ENCODE measurements around the gene DAB2IP.
A peak's percentile ranks its signal among the peaks of the same experiment; 100 is the strongest.

Gene DAB2IP

DNA sequence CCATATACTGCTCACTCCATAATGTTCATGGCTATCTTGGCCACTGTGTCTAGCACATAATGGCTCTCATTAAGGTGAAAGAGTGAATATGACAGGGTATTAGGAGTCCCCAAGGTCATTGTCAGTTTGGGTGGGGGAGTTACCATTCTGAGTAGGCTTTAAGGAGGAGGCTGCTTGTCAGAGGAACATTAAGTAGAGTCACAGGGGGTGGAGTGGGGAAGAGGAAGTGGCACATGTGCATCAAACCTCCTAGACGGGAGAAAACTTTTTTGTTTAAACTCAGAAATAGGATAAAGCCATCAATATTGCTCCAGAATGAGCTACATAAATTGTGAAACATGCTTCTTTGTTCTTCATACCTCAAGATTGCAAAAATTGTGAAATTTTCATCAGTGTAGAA, 45.5 kb downstream of the DAB2IP start:
- no peak overlapping the region for H3K27ac ChIP-seq
- TF ChIP-seq, protein P1, sequence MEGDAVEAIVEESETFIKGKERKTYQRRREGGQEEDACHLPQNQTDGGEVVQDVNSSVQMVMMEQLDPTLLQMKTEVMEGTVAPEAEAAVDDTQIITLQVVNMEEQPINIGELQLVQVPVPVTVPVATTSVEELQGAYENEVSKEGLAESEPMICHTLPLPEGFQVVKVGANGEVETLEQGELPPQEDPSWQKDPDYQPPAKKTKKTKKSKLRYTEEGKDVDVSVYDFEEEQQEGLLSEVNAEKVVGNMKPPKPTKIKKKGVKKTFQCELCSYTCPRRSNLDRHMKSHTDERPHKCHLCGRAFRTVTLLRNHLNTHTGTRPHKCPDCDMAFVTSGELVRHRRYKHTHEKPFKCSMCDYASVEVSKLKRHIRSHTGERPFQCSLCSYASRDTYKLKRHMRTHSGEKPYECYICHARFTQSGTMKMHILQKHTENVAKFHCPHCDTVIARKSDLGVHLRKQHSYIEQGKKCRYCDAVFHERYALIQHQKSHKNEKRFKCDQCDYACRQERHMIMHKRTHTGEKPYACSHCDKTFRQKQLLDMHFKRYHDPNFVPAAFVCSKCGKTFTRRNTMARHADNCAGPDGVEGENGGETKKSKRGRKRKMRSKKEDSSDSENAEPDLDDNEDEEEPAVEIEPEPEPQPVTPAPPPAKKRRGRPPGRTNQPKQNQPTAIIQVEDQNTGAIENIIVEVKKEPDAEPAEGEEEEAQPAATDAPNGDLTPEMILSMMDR (IDR thresholded peaks at IDR 0.05): no peak
- TF ChIP-seq ZFX (IDR thresholded peaks at IDR 0.05; ENCODE audit: borderline replicate concordance): no peak

DNA sequence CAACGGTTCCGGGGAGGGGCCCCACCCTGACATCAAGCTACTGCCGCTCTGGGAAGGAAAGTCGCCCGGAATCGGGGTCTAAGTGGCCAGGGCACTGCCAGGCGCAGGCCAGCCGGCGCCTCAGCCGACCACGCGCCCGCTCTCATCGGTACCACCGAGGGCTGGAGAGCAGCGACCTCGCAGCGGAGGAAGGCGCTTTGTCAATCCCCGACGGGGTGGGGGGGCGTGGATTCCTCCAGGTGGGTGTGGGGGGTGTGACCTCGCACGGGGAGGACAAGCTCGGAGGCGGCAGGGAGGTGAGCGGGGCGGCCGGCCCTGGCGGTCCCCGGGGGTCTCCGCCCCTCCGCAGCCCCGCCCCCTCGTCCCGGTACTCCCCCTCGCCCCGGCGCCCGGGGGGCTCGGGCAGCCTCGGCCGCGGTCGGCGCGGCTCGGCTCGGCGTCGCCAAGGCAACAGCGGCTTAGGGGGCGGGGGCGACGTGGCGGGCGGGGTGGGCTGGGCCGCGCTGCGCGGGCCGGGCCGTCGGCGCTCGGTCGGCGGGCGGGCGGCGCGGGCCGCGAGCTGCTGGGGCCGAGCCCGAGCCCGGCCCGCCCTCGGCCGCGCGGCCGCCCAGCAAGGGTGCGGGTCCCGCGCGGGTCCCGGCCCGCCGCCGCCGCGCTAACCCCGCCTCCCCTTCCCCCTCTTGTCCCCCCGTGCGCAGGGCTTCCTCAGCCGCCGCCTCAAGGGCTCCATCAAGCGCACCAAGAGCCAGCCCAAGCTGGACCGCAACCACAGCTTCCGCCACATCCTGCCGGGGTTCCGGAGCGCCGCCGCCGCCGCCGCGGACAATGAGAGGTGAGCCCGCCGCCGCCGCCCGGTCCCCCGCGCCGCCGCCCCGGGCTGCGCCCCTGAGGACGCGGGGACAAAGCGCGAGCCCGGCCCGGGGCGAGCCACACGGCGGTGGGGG, 47.5 kb downstream of the DAB2IP start:
- no peak overlapping the region for H3K27ac ChIP-seq
- TF ChIP-seq, protein P1 (IDR thresholded peaks at IDR 0.05): no peak
- TF ChIP-seq ZFX (IDR thresholded peaks at IDR 0.05; ENCODE audit: borderline replicate concordance): no peak

DNA sequence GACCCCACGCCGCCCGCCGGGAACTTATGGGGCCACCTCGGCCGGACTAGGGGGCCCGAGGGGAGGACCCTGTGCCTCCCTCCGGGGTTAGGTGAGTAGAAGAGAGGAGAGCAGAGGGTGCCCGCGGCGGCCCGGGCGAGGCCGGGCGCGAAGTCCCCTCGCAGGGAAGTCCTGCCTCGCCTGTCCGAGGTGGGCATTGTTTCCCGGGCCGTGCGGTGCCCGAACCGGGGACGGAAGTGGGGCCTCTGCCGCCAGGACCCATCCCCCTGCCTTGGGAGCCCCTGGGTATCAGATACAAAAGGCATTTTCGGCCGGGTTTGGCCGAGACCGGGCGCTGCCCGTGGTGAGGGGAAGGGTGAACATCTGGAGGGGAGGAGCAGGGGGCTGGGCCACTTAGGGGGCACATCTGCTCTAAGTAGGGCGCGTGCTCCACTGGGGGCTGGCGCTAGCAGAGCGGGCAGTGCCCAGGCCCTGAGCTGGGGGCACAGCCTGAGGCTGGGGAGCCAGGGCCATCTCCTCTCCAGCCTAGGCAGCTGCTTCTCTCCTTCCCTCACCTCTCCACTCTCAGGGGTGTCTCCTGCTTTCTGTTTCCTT, 48.2 kb downstream of the DAB2IP start:
- no peak overlapping the region for H3K27ac ChIP-seq
- TF ChIP-seq, protein P1 (IDR thresholded peaks at IDR 0.05): no peak
- no peak for TF ChIP-seq ZFX (IDR thresholded peaks at IDR 0.05; ENCODE audit: borderline replicate concordance)

DNA sequence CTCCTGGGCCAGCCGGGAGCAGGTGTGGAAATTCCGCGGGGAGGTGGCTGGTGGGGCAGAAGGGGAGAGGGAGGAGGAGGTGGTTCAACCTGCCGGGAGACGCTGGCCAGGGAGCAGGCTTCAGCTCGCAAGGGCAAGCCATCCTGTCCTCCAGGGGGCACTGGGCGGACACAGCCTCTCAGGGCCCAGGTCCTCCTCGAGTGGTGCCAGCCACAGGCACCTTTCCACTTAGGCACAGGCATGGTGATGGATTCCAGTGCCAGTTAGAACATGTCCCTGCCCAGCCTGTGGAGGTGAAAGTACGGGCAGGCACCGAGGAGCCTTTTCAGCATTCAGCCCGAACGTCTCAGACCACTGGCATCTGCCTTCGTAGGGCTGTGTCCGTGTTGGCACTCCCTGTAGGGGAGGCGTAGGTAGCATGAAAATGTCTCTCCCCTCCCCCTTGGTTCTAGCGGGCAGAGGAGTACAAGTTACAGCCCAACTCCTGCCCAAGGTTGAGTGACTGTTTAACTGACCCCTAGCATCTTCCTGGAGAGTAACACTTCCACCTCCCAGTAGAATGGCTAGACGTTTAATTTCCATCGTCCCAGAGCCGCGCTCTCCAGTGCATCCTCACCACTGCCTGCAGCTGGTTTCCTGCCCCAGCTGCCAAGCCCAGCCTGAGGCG, 48.9 kb downstream of the DAB2IP start:
- H3K27ac ChIP-seq: no peak overlapping the region
- TF ChIP-seq, protein P1 (IDR thresholded peaks at IDR 0.05): peak; percentile 61
- TF ChIP-seq ZFX (IDR thresholded peaks at IDR 0.05; ENCODE audit: borderline replicate concordance): no peak

DNA sequence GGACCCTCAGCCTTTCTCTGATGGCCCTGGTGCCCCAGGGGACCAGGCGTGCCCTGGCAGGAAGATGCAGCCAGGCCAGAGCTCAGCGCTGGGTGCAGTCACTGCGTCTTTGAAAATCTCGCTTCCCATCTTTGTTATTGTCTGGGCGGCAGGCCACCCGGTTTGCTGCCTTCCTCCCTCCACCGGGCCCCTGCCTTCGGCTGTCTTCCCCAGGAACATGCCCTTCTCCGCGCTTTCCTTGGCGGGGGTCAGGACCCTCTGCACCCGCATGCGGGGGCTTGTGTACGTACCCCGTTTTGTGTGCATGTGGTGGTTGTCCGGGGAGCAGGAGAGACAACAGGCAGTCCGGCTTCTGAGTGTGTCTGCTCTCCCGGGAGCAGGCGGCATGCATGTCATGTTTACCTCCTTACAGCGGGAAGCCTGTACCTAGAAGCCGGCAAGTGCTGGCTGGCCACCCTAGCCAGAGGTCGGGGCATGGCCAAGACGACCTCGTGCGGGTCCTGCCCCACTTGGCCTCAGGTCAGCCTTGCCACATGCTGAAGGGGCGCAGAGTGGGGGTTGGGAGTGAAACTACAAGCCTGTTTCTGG, 49.5 kb downstream of the DAB2IP start:
- H3K27ac ChIP-seq: no peak overlapping the region

DNA sequence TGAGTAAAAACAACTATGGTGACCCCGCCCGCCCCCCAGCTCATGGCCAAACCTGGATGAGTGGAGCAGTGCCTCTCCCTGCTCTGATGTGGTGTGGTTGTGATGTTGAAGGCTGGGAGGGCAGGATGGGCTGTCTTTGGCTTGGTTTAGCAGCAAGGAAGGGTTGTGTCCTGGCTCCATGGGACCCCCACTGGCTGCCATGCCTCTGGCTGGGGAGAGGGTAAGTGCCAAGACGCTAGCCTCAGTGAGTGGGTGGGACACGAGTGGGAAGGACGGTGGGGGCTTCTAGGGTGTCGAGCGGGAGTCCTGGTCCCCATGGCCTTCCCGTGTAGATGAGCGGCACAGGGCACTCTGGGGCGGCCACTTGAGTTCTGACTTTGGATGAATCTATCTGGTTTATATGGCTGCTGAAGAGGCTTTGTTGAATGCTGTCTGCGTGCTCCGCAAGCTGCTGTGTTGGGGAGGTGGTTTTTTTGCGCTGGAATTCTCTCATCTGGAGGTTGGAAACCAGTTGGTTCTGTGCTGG, 50.4 kb downstream of the DAB2IP start:
- TF ChIP-seq ZFX (IDR thresholded peaks at IDR 0.05; ENCODE audit: borderline replicate concordance): no peak
- TF ChIP-seq, protein P1 (IDR thresholded peaks at IDR 0.05): no peak
- no peak overlapping the region for H3K27ac ChIP-seq

More for the DNA sequence above, 49.5 kb downstream of the DAB2IP start:
- TF ChIP-seq, protein P1 (IDR thresholded peaks at IDR 0.05): no peak
- no peak for TF ChIP-seq ZFX (IDR thresholded peaks at IDR 0.05; ENCODE audit: borderline replicate concordance)
